Measurements from ENCODE around the gene SLC16A2. TPM values are rescaled to one million over a fixed set of nuclear protein-coding genes. Genes with fewer than 3 reads are reported as not detected.
A peak's percentile ranks its signal among the peaks of the same experiment; 100 is the strongest.

Gene SLC16A2
- 2.0 and 6.2 TPM in 2 replicates for total RNA-seq (2014; rRNA removed; shearing (Covaris generic); ENCODE audit: low replicate concordance)

DNA sequence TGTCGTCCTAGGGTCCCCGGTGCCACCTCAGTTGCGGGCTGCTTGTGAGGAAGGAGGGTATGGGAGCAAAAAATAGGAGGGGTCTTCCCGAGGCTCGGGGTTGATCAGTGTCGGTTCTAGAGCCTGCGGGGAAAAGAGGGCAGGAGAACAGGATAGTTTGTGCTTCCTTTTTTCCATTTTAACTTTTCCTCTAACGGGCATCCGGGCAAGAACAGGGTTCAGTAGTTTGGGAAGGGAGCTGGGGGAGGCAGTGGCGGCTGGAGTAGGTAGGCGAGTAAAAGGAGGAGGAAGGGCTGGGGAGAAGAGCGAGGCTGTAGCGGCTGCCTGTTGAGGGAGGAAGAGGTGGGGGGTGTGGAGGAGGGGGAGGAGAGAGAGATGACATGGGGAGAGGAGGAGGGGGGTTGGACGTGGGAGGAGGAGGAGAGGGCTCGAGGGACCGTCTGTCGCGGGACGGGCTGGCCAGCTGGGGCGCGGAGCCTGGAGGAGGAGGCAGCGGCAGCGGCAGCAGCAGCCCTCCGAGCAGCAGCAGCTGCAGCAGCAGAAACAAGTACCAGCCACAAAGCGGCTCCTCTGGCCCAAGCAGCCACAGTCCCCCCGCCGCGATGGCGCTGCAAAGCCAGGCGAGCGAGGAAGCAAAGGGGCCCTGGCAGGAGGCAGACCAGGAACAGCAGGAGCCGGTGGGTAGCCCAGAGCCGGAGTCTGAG is at the start of gene SLC16A2:
SLC16A2 (plus strand) TSS at position 458 of the 704 bp plus-strand sequence; CDS start at position 603, 145 bp downstream.
- peak within 1 kb of the TSS; percentile 53 for H3K4me3 ChIP-seq
- DNase-seq = peak; percentile 72
- no peaks in the 10 kb centered on the region for H3K9me3 ChIP-seq
- H3K27me3 ChIP-seq = no peaks in the 10 kb centered on the region
- no peaks in the 10 kb centered on the region for H3K36me3 ChIP-seq

- no peaks in the 10 kb centered on the region for H3K36me3 ChIP-seq
- H3K4me3 ChIP-seq = no peak overlapping the region
- no peak for DNase-seq
- H3K27me3 ChIP-seq = no peaks in the 10 kb centered on the region
- peaks cover under 1% of the 10 kb centered on the region; the same call in 1 of the 2 replicates for H3K9me3 ChIP-seq
Measured at GRCh38 chrX:74372272-74372671, 49.0 kb upstream of the SLC16A2 start.

GRCh38 chrX:74377282-74377681 is 44.0 kb upstream of the SLC16A2 start:
- no peaks in the 10 kb centered on the region for H3K27me3 ChIP-seq
- peaks cover 3% of the 10 kb centered on the region; the same call in 1 of the 2 replicates for H3K9me3 ChIP-seq
- H3K36me3 ChIP-seq = no peaks in the 10 kb centered on the region
- H3K4me3 ChIP-seq = no peak overlapping the region
- no peak for DNase-seq

- H3K36me3 ChIP-seq = no peaks in the 10 kb centered on the region
- H3K27me3 ChIP-seq = no peaks in the 10 kb centered on the region
- H3K4me3 ChIP-seq = no peak overlapping the region
- DNase-seq = peak; percentile 52
- no peaks in the 10 kb centered on the region; the same call in 1 of the 2 replicates for H3K9me3 ChIP-seq
Measured at GRCh38 chrX:74382613-74383012, 38.7 kb upstream of the SLC16A2 start.

DNA sequence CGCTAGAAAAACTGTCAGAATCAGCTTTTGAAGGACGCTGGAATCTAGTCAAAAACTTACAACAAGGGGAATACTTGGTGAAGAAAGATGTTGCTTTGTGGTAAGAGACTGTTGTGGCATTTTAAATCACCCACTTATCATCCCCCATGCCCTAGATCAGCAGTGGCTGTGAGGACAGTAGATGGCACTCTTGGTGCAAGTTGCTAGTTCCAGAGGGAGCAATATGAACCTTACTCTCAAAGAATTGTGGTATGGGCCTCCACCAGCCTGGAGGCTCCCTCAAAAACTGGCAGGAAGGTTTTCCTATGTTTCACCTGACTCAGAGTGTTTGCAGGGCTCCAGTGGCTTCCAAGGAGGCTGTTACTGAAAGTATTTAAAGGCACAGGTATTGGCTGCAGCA is 37.7 kb upstream of the SLC16A2 start:
- Histone ChIP-seq H3K36me3 (no peaks in the 10 kb centered on the region), H3K9me3 (no peaks in the 10 kb centered on the region), H3K4me3 (no peak overlapping the region), H3K27me3 (no peaks in the 10 kb centered on the region)
- peak; percentile 29 for DNase-seq

GRCh38 chrX:74389016-74389722 is 32.1 kb upstream of the SLC16A2 start:
- Histone ChIP-seq H3K9me3 (no peaks in the 10 kb centered on the region), H3K36me3 (no peaks in the 10 kb centered on the region), H3K27me3 (no peaks in the 10 kb centered on the region), H3K4me3 (no peak overlapping the region)
- no peak for DNase-seq

GRCh38 chrX:74395556-74395955 is 25.7 kb upstream of the SLC16A2 start:
- Histone ChIP-seq H3K4me3 (no peak overlapping the region), H3K27me3 (no peaks in the 10 kb centered on the region), H3K9me3 (no peaks in the 10 kb centered on the region), H3K36me3 (no peaks in the 10 kb centered on the region)
- DNase-seq = no peak

DNA sequence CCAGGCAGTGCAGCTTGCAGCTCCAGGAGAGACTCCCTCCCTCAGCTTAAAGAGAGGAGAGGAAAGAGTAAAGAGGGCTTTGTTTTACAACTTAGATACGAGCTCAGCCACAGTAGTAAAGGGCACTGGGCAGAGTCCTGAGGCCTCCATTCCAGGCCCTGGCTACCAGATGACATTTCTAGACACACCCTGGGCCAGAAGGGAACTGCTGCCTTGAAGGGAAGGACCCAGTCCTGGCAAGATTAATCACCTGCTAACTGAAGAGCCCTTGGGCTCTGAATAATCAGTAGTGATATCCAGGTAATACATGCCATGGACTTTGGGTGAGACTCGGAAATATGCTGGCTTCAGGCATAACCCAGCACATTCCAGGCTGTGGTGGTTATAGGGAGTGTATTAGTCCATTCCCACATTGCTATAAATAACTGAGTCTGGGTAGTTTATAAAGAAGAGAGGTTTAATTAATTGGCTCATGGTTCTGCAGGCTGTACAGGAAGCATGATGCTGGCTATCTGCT is 15.3 kb upstream of the SLC16A2 start:
- no peaks in the 10 kb centered on the region for H3K9me3 ChIP-seq
- H3K27me3 ChIP-seq = no peaks in the 10 kb centered on the region
- DNase-seq = no peak
- H3K36me3 ChIP-seq = no peaks in the 10 kb centered on the region
- no peak overlapping the region for H3K4me3 ChIP-seq

DNA sequence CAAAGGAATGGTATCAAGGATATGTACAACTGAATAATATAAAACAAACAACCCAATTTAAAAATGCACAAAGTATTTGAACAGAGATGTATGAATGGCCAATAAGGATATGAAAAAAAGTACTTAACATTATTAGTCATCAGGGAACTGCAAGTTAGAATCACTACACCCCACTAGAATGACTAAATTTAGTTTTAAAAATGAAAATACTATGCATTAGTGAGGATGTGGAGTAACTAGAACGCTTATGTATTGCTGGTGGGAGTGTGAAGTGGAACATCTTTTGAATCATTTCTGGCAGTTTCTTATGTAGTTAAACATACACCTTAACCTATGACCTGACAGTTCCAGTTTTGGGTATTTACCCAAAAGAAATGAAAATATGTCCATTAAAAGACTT is 13.0 kb upstream of the SLC16A2 start:
- no peak overlapping the region for H3K4me3 ChIP-seq
- no peaks in the 10 kb centered on the region for H3K36me3 ChIP-seq
- H3K9me3 ChIP-seq = no peaks in the 10 kb centered on the region
- no peaks in the 10 kb centered on the region for H3K27me3 ChIP-seq
- no peak for DNase-seq

- no peaks in the 10 kb centered on the region for H3K9me3 ChIP-seq
- H3K36me3 ChIP-seq = no peaks in the 10 kb centered on the region
- DNase-seq = no peak
- peak overlapping the region; percentile 53 for H3K4me3 ChIP-seq
- H3K27me3 ChIP-seq = no peaks in the 10 kb centered on the region
Measured at GRCh38 chrX:74419864-74420195, 1.5 kb upstream of the SLC16A2 start.

DNA sequence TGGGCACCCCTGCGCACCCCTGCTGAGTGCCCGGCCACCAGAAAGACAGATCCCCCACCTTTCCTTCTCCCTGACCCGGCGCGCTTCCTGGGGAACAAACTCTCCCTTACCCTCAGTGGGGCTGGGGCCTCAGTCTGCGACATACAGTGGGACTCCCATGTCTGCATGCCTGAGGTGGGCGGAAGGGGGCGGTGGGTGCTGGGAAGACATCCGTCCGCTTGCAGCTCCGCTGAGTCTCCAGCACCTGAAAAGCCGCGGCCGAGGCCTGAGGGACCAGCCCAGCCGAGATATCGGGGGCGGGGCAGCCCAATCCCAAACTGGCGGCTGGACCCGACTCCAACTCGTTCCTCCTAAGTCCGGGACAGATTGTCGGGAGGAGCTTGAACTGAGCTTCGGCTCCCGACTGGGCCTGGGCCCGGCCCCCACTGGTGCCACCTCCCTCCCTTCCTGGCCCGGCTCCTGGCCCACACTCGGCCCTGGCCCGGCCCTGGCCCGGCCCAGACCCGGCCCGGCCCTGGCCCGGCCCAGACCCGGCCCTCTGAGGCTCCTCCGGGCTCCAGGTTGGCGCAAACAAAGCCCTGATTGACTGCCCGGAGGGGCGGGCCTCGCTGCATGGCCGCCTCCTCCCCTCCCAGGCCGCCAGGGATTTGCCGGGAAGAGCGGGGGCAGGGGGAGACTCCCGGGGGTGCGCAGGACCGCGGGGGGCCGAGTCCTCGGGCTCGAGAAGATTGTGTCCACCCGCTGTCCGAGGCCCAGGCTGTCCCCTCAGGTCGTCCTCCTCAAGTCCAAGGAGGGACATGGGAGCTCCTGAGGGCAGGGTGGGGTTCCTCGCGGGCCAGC is 877 bp upstream of the SLC16A2 start:
- peak; percentile 72 for DNase-seq
- Histone ChIP-seq H3K27me3 (no peaks in the 10 kb centered on the region), H3K36me3 (no peaks in the 10 kb centered on the region), H3K4me3 (peak overlapping the region; percentile 53), H3K9me3 (no peaks in the 10 kb centered on the region)

DNA sequence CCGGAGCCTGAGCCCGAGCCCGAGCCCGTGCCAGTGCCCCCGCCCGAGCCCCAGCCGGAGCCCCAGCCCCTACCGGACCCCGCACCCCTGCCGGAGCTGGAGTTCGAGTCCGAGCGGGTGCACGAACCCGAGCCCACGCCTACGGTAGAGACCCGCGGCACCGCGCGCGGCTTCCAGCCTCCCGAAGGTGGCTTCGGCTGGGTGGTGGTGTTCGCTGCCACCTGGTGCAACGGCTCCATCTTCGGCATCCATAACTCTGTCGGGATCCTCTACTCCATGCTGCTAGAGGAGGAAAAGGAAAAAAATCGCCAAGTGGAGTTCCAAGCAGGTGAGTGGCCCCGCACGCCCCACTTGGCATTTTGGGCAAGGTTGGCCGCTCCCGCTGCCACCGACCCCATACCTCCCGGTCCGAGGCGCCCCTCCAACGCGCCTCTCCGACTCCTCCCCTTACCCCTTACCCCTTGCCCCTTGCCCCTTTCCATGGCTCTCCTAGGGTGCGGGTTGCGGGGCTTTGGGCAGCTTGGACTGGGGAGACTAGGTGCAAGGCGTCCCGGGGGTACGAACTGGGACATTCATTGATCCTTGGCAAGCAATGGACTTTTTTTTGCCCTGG is 553 bp downstream of the SLC16A2 start:
- Histone ChIP-seq H3K9me3 (no peaks in the 10 kb centered on the region), H3K4me3 (peak overlapping the region; percentile 53), H3K36me3 (no peaks in the 10 kb centered on the region), H3K27me3 (no peaks in the 10 kb centered on the region)
- no peak for DNase-seq

DNA sequence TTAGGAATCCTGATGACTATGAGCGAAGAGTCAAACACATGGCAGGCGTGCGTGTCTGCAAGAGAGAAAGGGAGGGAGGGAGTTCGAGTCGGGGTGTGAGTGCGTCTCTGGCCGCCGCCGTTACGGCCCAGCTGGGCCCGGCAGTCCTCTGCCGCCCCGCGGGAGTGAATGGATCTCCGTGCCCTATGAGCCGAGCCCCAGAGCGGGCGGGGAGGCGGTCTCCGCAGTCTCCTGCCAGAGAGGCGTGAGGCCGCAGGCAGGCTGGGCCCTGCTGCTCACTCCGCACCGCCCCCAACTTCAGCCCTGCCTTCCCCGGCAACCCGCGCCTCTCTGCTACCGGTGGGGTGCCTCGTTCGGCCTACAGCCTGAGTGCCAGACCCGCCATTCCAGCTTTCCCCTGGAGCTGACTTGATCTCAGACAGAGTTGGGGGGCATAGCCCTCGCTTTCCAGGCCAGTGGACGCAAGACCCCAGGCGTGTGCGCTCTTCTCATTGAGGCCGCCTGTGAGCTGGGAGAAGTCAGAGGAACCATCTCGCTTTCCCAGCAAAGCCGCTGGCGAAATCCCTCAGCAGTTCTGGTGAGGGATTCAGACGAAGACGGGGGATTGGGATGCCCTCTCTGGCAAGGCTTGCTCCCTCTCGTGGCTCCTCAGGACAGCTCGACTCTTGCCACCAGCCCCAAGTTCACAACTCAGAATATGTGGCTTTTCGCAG is 1.4 kb downstream of the SLC16A2 start:
- Histone ChIP-seq H3K36me3 (no peaks in the 10 kb centered on the region), H3K27me3 (no peaks in the 10 kb centered on the region), H3K4me3 (peak overlapping the region; percentile 53), H3K9me3 (no peaks in the 10 kb centered on the region)
- peak; percentile 73 for DNase-seq

- Histone ChIP-seq H3K4me3 (no peak overlapping the region), H3K9me3 (no peaks in the 10 kb centered on the region), H3K36me3 (no peaks in the 10 kb centered on the region), H3K27me3 (no peaks in the 10 kb centered on the region)
- no peak for DNase-seq
Measured at GRCh38 chrX:74423289-74423998, 2.2 kb downstream of the SLC16A2 start.

DNA sequence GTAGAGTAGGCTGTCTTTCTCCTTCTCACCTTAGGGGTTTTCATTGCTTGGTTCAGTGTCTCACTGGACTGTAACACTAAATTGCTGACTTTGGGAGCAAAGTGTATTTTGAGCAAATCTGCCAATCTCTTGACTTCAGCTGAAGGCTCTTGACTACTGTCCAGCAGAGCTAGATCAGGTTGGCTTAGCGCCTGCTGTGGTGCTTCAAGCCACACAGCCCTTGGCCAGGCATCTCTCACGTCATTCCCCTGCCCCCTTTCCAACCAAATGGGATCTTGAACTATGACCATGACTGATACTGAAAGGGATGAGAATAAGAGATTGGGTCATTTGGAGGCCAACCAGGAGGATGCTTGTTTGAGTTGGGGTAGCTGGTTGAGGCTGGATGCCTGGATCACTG is 4.8 kb downstream of the SLC16A2 start:
- Histone ChIP-seq H3K36me3 (no peaks in the 10 kb centered on the region), H3K9me3 (no peaks in the 10 kb centered on the region), H3K4me3 (no peak overlapping the region), H3K27me3 (no peaks in the 10 kb centered on the region)
- DNase-seq = no peak
